ENCODE measurements around the gene SMYD2.

The SMYD2 gene

DNA sequence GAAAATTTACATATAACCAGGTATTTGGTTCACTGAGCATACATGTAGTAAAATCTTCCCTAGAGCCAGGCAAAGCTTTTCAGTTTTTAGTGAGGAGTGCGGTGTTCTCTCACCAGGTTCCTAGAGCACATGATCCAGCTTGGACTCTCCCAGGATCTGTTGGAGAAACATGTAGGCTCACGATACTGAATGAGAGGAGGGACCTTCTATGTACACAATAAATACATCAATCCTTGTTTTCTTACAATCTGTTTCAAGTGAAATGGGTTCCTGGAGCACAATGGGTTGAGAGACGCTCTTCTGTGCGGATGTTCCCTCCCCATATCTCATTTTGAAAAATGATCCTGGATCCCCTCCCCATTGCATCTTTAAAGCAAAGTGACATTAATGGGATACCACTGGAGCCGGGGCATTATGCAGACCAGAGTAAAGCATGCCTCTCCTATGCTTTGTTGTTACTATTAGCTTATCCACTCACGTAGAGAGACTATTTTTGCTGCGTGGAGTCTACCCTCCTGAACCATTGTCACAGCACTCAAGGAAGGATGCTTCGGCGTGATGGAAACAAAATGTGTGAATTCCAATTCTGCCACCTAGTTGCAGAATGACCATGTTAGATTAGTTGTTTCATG lies 19.3 kb downstream of the SMYD2 start:
- Histone ChIP-seq H3K23ac (ENCODE audit: low read depth, low read length, poor library complexity) (no peak overlapping the region), H3K18ac (ENCODE audit: low read length) (no peak overlapping the region), H3K36me3 (replicated peaks in 1 of 2; ENCODE audit: control insufficient read depth in 2 of 2, insufficient read depth in 2 of 2, low read length in 2 of 2) (no peaks in the 10 kb centered on the region), H3K4me2 (ENCODE audit: insufficient read depth, low read length, poor library complexity, severe bottlenecking) (no peak overlapping the region), H2BK5ac (ENCODE audit: low read length) (no peak overlapping the region), H2AK5ac (ENCODE audit: low read depth, low read length) (no peak overlapping the region), H3K14ac (ENCODE audit: low read length) (no peak overlapping the region), H3K9ac (ENCODE audit: low read depth, low read length, poor library complexity) (no peak overlapping the region), H3K27me3 (ENCODE audit: control insufficient read depth in 3 of 3, insufficient read depth in 3 of 3, low read depth in 1 of 3, low read length in 3 of 3) (no peaks in the 10 kb centered on the region), H2BK15ac (ENCODE audit: low read length) (no peak overlapping the region), H3K79me1 (ENCODE audit: low read depth, low read length) (no peaks in the 10 kb centered on the region), H2BK12ac (ENCODE audit: low read length) (no peak overlapping the region), H2AFZ (ENCODE audit: low read length) (no peak overlapping the region), H3K9me3 (replicated peaks in 1 of 2; ENCODE audit: control insufficient read depth in 2 of 2, insufficient read depth in 1 of 2, low read depth in 1 of 2, low read length in 2 of 2) (no peaks in the 10 kb centered on the region), H4K91ac (ENCODE audit: low read depth, low read length, poor library complexity) (no peak overlapping the region), H3K4ac (ENCODE audit: low read length) (no peak overlapping the region), H4K8ac (ENCODE audit: low read depth, low read length) (no peak overlapping the region), H3K27ac (replicated peaks; ENCODE audit: low read length) (no peak overlapping the region), H2BK120ac (ENCODE audit: low read depth, low read length) (no peak overlapping the region), H3K4me3 (ENCODE audit: low read length in 2 of 2) (no peak overlapping the region), H3K4me1 (ENCODE audit: control insufficient read depth in 2 of 2, insufficient read depth in 1 of 2, low read depth in 1 of 2, low read length in 2 of 2) (peaks cover 7 to 16% of the 10 kb centered on the region in 2 donors)
- DNase-seq (ENCODE audit: low spot score) = no peak
- WGBS, 2 donors (ENCODE audit: extremely low coverage in 2 of 2, insufficient read length in 2 of 2, insufficient replicate concordance in 1 of 2) = no CpG with 5 or more reads among the region's 9 CpGs

GRCh38 chr1:214301526-214301925 lies 20.6 kb downstream of the SMYD2 start:
- no peak overlapping the region for H2AFZ ChIP-seq (ENCODE audit: low read length)
- H3K4me1 ChIP-seq (ENCODE audit: control insufficient read depth in 2 of 2, insufficient read depth in 1 of 2, low read depth in 1 of 2, low read length in 2 of 2) = peaks cover 0 to 5% of the 10 kb centered on the region in 2 donors
- no peak overlapping the region for H4K91ac ChIP-seq (ENCODE audit: low read depth, low read length, poor library complexity)
- H3K27ac ChIP-seq (replicated peaks; ENCODE audit: low read length) = no peak overlapping the region
- no peaks in the 10 kb centered on the region for H3K79me1 ChIP-seq (ENCODE audit: low read depth, low read length)
- H4K8ac ChIP-seq (ENCODE audit: low read depth, low read length) = no peak overlapping the region
- no peaks in the 10 kb centered on the region for H3K9me3 ChIP-seq (replicated peaks in 1 of 2; ENCODE audit: control insufficient read depth in 2 of 2, insufficient read depth in 1 of 2, low read depth in 1 of 2, low read length in 2 of 2)
- no peak overlapping the region for H3K23ac ChIP-seq (ENCODE audit: low read depth, low read length, poor library complexity)
- no peak overlapping the region for H3K14ac ChIP-seq (ENCODE audit: low read length)
- no peak overlapping the region for H3K18ac ChIP-seq (ENCODE audit: low read length)
- H2AK5ac ChIP-seq (ENCODE audit: low read depth, low read length) = no peak overlapping the region
- no peak for DNase-seq (ENCODE audit: low spot score)
- H2BK15ac ChIP-seq (ENCODE audit: low read length) = no peak overlapping the region
- H3K27me3 ChIP-seq (ENCODE audit: control insufficient read depth in 3 of 3, insufficient read depth in 3 of 3, low read depth in 1 of 3, low read length in 3 of 3) = no peaks in the 10 kb centered on the region
- H2BK120ac ChIP-seq (ENCODE audit: low read depth, low read length) = no peak overlapping the region
- H3K4me3 ChIP-seq (ENCODE audit: low read length in 2 of 2) = no peak overlapping the region
- H3K36me3 ChIP-seq (replicated peaks in 1 of 2; ENCODE audit: control insufficient read depth in 2 of 2, insufficient read depth in 2 of 2, low read length in 2 of 2) = no peaks in the 10 kb centered on the region
- no peak overlapping the region for H2BK12ac ChIP-seq (ENCODE audit: low read length)
- H3K4ac ChIP-seq (ENCODE audit: low read length) = no peak overlapping the region
- H2BK5ac ChIP-seq (ENCODE audit: low read length) = no peak overlapping the region
- no peak overlapping the region for H3K4me2 ChIP-seq (ENCODE audit: insufficient read depth, low read length, poor library complexity, severe bottlenecking)
- no peak overlapping the region for H3K9ac ChIP-seq (ENCODE audit: low read depth, low read length, poor library complexity)

DNA sequence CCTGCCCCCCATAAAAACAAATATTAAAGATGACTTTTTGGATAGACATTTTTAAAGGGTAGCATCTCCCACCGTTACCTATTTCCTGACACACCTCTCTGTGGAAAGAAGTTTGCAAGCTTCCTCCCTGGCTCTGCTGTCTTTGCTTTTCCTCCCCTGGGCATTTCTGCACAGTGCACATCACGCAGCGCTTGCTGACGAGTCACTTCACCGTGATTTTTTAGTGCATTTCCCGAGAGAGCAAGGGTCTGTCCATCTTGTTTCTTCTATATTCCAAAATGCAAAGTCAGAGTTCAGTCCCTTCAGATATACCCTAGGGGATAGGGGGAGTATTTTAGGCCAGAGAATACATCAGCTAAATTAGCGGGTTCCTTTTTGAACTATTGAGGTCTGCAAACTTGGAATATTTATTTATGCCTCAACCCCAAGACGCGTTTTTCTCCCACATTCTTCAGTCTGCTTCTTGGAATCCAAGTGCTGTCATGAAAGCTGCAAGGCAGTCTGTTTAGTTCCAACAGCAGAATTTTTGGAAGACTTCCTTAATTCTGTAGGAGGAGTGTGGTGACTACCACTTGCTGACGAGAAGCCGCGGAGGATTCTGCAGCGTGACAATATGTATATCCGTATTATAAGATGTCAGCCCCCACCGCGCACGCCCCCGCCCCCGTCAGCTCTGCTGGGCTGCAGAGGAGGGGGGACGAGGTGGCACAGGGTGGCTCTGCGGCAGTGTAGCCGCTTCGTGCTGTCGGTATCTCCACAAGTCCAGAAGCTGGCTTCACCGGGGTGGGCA lies 22.4 kb downstream of the SMYD2 start:
- Histone ChIP-seq H3K27me3 (ENCODE audit: control insufficient read depth in 3 of 3, insufficient read depth in 3 of 3, low read depth in 1 of 3, low read length in 3 of 3) (no peaks in the 10 kb centered on the region), H3K4me2 (ENCODE audit: insufficient read depth, low read length, poor library complexity, severe bottlenecking) (no peak overlapping the region), H3K9ac (ENCODE audit: low read depth, low read length, poor library complexity) (no peak overlapping the region), H2BK15ac (ENCODE audit: low read length) (no peak overlapping the region), H4K8ac (ENCODE audit: low read depth, low read length) (no peak overlapping the region), H3K14ac (ENCODE audit: low read length) (no peak overlapping the region), H3K4me3 (ENCODE audit: low read length in 2 of 2) (no peak overlapping the region), H2AFZ (ENCODE audit: low read length) (no peak overlapping the region), H2BK120ac (ENCODE audit: low read depth, low read length) (no peak overlapping the region), H2BK12ac (ENCODE audit: low read length) (no peak overlapping the region), H3K9me3 (replicated peaks in 1 of 2; ENCODE audit: control insufficient read depth in 2 of 2, insufficient read depth in 1 of 2, low read depth in 1 of 2, low read length in 2 of 2) (no peaks in the 10 kb centered on the region), H3K4me1 (ENCODE audit: control insufficient read depth in 2 of 2, insufficient read depth in 1 of 2, low read depth in 1 of 2, low read length in 2 of 2) (no peaks in the 10 kb centered on the region), H3K27ac (replicated peaks; ENCODE audit: low read length) (no peak overlapping the region), H4K91ac (ENCODE audit: low read depth, low read length, poor library complexity) (no peak overlapping the region), H3K4ac (ENCODE audit: low read length) (no peak overlapping the region), H3K79me1 (ENCODE audit: low read depth, low read length) (no peaks in the 10 kb centered on the region), H3K23ac (ENCODE audit: low read depth, low read length, poor library complexity) (no peak overlapping the region), H3K36me3 (replicated peaks in 1 of 2; ENCODE audit: control insufficient read depth in 2 of 2, insufficient read depth in 2 of 2, low read length in 2 of 2) (no peaks in the 10 kb centered on the region), H2AK5ac (ENCODE audit: low read depth, low read length) (no peak overlapping the region), H2BK5ac (ENCODE audit: low read length) (no peak overlapping the region), H3K18ac (ENCODE audit: low read length) (peak overlapping the region; percentile 54)
- no peak for DNase-seq (ENCODE audit: low spot score)
- WGBS, 2 donors (ENCODE audit: extremely low coverage in 2 of 2, insufficient read length in 2 of 2, insufficient replicate concordance in 1 of 2) = no CpG with 5 or more reads among the region's 25 CpGs

DNA sequence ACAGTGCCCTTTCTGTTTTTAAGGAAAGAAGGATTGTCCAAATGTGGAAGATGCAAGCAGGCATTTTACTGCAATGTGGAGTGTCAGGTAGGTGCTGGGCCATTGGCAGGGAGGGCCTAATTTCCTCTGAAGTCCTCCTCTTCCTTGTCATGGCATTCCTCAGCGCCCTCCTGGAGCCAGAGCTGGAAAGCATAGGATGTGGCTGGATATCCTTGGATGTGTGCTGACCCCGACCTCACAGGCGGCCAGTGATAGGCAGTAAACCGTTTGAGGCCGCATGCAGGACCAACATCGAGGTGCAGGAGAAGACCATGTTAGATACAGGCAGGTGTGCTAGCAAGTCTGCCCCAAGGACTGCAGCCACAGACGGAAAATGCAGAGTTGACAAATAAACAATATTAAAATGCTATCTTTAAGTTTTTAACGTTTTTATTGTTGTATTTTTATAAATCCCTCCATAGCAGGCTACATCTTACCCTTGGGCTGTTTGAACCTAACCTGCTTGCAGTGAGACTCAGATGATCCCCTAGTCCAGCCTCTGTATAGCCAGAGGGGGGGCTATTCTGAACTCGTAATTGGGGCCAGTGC lies 24.3 kb downstream of the SMYD2 start:
- Histone ChIP-seq H3K18ac (ENCODE audit: low read length) (no peak overlapping the region), H3K4me1 (ENCODE audit: control insufficient read depth in 2 of 2, insufficient read depth in 1 of 2, low read depth in 1 of 2, low read length in 2 of 2) (peaks cover 0 to 3% of the 10 kb centered on the region in 2 donors), H2BK5ac (ENCODE audit: low read length) (no peak overlapping the region), H4K91ac (ENCODE audit: low read depth, low read length, poor library complexity) (no peak overlapping the region), H3K79me1 (ENCODE audit: low read depth, low read length) (no peaks in the 10 kb centered on the region), H3K14ac (ENCODE audit: low read length) (no peak overlapping the region), H4K8ac (ENCODE audit: low read depth, low read length) (no peak overlapping the region), H3K27me3 (ENCODE audit: control insufficient read depth in 3 of 3, insufficient read depth in 3 of 3, low read depth in 1 of 3, low read length in 3 of 3) (no peaks in the 10 kb centered on the region), H3K27ac (replicated peaks; ENCODE audit: low read length) (no peak overlapping the region), H3K9ac (ENCODE audit: low read depth, low read length, poor library complexity) (no peak overlapping the region), H2AFZ (ENCODE audit: low read length) (no peak overlapping the region), H2AK5ac (ENCODE audit: low read depth, low read length) (no peak overlapping the region), H2BK12ac (ENCODE audit: low read length) (no peak overlapping the region), H3K36me3 (replicated peaks in 1 of 2; ENCODE audit: control insufficient read depth in 2 of 2, insufficient read depth in 2 of 2, low read length in 2 of 2) (no peaks in the 10 kb centered on the region), H3K4me3 (ENCODE audit: low read length in 2 of 2) (no peak overlapping the region), H3K4ac (ENCODE audit: low read length) (no peak overlapping the region), H3K9me3 (replicated peaks in 1 of 2; ENCODE audit: control insufficient read depth in 2 of 2, insufficient read depth in 1 of 2, low read depth in 1 of 2, low read length in 2 of 2) (no peaks in the 10 kb centered on the region), H2BK120ac (ENCODE audit: low read depth, low read length) (no peak overlapping the region), H2BK15ac (ENCODE audit: low read length) (no peak overlapping the region), H3K4me2 (ENCODE audit: insufficient read depth, low read length, poor library complexity, severe bottlenecking) (no peak overlapping the region), H3K23ac (ENCODE audit: low read depth, low read length, poor library complexity) (no peak overlapping the region)
- WGBS, 2 donors (ENCODE audit: extremely low coverage in 2 of 2, insufficient read length in 2 of 2, insufficient replicate concordance in 1 of 2) = no CpG with 5 or more reads among the region's 9 CpGs
- DNase-seq (ENCODE audit: low spot score) = no peak
